ENCODE data around the gene CHRNA5.

- TF ChIP-seq POLR2A (IDR thresholded peaks at IDR 0.05) (no peak), CTCF (IDR thresholded peaks at IDR 0.05) (no peak)
Observed at GRCh38 chr15:78617516-78617915, 52.2 kb downstream of the CHRNA5 start.

All from adrenal gland (tissue), 5 donors.